IPS-20b (cell line): ENCODE results near the gene ZNF92.
"Not testable (repeated sequence)": the region's sequence is repeated elsewhere in the genome, so short reads cannot be mapped to it uniquely, and the experiment has no call there.

Experiments used
- H3K27ac ChIP-seq: one replicate; pipeline ENCODE4 v1.5.1; 2013; ENCODE audit warnings: low read length
- H3K27me3 ChIP-seq: 2 replicates; pipeline ENCODE4 v1.6.1; 2013; ENCODE audit warnings: mild to moderate bottlenecking, low read length, inconsistent platforms; ENCODE audit not compliant: insufficient read depth
- H3K36me3 ChIP-seq: 2 replicates; pipeline ENCODE4 v1.6.1; 2013; ENCODE audit warnings: low read depth, mild to moderate bottlenecking, inconsistent platforms, low read length, moderate library complexity; ENCODE audit not compliant: insufficient read depth
- H3K4me1 ChIP-seq: 2 replicates; pipeline ENCODE4 v1.6.1; 2013; ENCODE audit warnings: mild to moderate bottlenecking, control low read depth, inconsistent platforms, low read length, moderate library complexity; ENCODE audit not compliant: insufficient read depth
- H3K4me3 ChIP-seq: 2 replicates; pipeline ENCODE4 v1.5.1; 2013; ENCODE audit warnings: mild to moderate bottlenecking, low read length, inconsistent platforms
- H3K9ac ChIP-seq: 2 replicates; pipeline ENCODE4 v1.6.1; 2013; ENCODE audit warnings: low read depth, mild to moderate bottlenecking, inconsistent platforms, low read length, moderate library complexity
- H3K9me3 ChIP-seq: 2 replicates; pipeline ENCODE4 v1.6.1; 2013; ENCODE audit warnings: mild to moderate bottlenecking, low read depth, low read length, inconsistent platforms; ENCODE audit not compliant: insufficient read depth

The ZNF92 gene

GRCh38 chr7:65382452-65382851 is 8.8 kb downstream of the ZNF92 start:
- Histone ChIP-seq H3K9me3 (no peaks in the 10 kb centered on the region), H3K9ac (no peak overlapping the region), H3K27ac (no peak overlapping the region), H3K36me3 (peaks cover 24% of the 10 kb centered on the region; the same call in 1 of the 2 replicates), H3K27me3 (no peaks in the 10 kb centered on the region), H3K4me3 (no peak overlapping the region; the same call in 1 of the 2 replicates), H3K4me1 (peaks cover 12% of the 10 kb centered on the region; the same call in 1 of the 2 replicates)

- no peak overlapping the region for H3K9ac ChIP-seq
- H3K36me3 ChIP-seq, result peaks cover 57% of the 10 kb centered on the region
- H3K9me3 ChIP-seq, result no peaks in the 10 kb centered on the region
- no peaks in the 10 kb centered on the region for H3K27me3 ChIP-seq
- no peaks in the 10 kb centered on the region for H3K4me1 ChIP-seq
- no peak overlapping the region for H3K27ac ChIP-seq
- H3K4me3 ChIP-seq, result no peak overlapping the region
Observed at GRCh38 chr7:65387891-65388290, 14.2 kb downstream of the ZNF92 start.

GRCh38 chr7:65390588-65390987 is 16.9 kb downstream of the ZNF92 start:
- H3K4me3 ChIP-seq, result no peak overlapping the region
- no peak overlapping the region for H3K9ac ChIP-seq
- no peaks in the 10 kb centered on the region for H3K27me3 ChIP-seq
- no peaks in the 10 kb centered on the region for H3K9me3 ChIP-seq
- peaks cover 71% of the 10 kb centered on the region for H3K36me3 ChIP-seq
- H3K27ac ChIP-seq, result no peak overlapping the region
- no peaks in the 10 kb centered on the region for H3K4me1 ChIP-seq

- peaks cover 56% of the 10 kb centered on the region for H3K36me3 ChIP-seq
Observed at GRCh38 chr7:65397730-65398142, 24.1 kb downstream of the ZNF92 start.

GRCh38 chr7:65398671-65399070 is 25.0 kb downstream of the ZNF92 start:
- peaks cover 53% of the 10 kb centered on the region for H3K36me3 ChIP-seq
- not testable (repeated sequence) for H3K27ac ChIP-seq, H3K4me1 ChIP-seq, H3K4me3 ChIP-seq, H3K9ac ChIP-seq, H3K27me3 ChIP-seq
- H3K9me3 ChIP-seq, result peaks cover 53% of the 10 kb centered on the region

More at GRCh38 chr7:65397730-65398142, 24.1 kb downstream of the ZNF92 start:
- Histone ChIP-seq H3K27ac (no peak overlapping the region), H3K4me1 (no peaks in the 10 kb centered on the region), H3K4me3 (no peak overlapping the region), H3K9ac (no peak overlapping the region), H3K27me3 (no peaks in the 10 kb centered on the region), H3K9me3 (peaks cover 43% of the 10 kb centered on the region)

GRCh38 chr7:65399101-65399500 is 25.4 kb downstream of the ZNF92 start:
- H3K27ac ChIP-seq, H3K9ac ChIP-seq, H3K4me3 ChIP-seq, H3K27me3 ChIP-seq, H3K4me1 ChIP-seq: not testable (repeated sequence)
- H3K36me3 ChIP-seq, result peaks cover 50% of the 10 kb centered on the region
- peaks cover 57% of the 10 kb centered on the region for H3K9me3 ChIP-seq

- Histone ChIP-seq H3K36me3 (peaks cover 20% of the 10 kb centered on the region), H3K27me3 (no peaks in the 10 kb centered on the region), H3K27ac (no peak overlapping the region), H3K9me3 (peaks cover 86% of the 10 kb centered on the region), H3K4me1 (no peaks in the 10 kb centered on the region), H3K4me3 (no peak overlapping the region), H3K9ac (no peak overlapping the region)
Observed at GRCh38 chr7:65404020-65404419, 30.4 kb downstream of the ZNF92 start.

GRCh38 chr7:65406706-65407105 is 33.1 kb downstream of the ZNF92 start:
- H3K9me3 ChIP-seq, result peaks cover 77% of the 10 kb centered on the region
- not testable (repeated sequence) for H3K9ac ChIP-seq, H3K4me1 ChIP-seq, H3K4me3 ChIP-seq, H3K36me3 ChIP-seq, H3K27me3 ChIP-seq, H3K27ac ChIP-seq

GRCh38 chr7:65409363-65409762 is 35.7 kb downstream of the ZNF92 start:
- Histone ChIP-seq H3K27me3 (no peaks in the 10 kb centered on the region), H3K4me3 (no peak overlapping the region)

GRCh38 chr7:65411249-65411648 is 37.6 kb downstream of the ZNF92 start:
- Histone ChIP-seq H3K36me3 (no peaks in the 10 kb centered on the region), H3K27me3 (no peaks in the 10 kb centered on the region), H3K9me3 (peaks cover 44% of the 10 kb centered on the region), H3K4me1 (no peaks in the 10 kb centered on the region), H3K27ac (no peak overlapping the region), H3K9ac (no peak overlapping the region), H3K4me3 (no peak overlapping the region)

More at GRCh38 chr7:65409363-65409762, 35.7 kb downstream of the ZNF92 start:
- no peak overlapping the region for H3K9ac ChIP-seq
- H3K36me3 ChIP-seq, result no peaks in the 10 kb centered on the region
- H3K9me3 ChIP-seq, result peaks cover 59% of the 10 kb centered on the region
- no peak overlapping the region for H3K27ac ChIP-seq
- no peaks in the 10 kb centered on the region for H3K4me1 ChIP-seq

- Histone ChIP-seq H3K9me3 (peaks cover 43% of the 10 kb centered on the region), H3K27ac (no peak overlapping the region), H3K4me3 (no peak overlapping the region), H3K9ac (no peak overlapping the region), H3K4me1 (no peaks in the 10 kb centered on the region), H3K27me3 (no peaks in the 10 kb centered on the region), H3K36me3 (no peaks in the 10 kb centered on the region)
Observed at GRCh38 chr7:65422670-65423069, 49.0 kb downstream of the ZNF92 start.

- not testable (repeated sequence) for H3K27me3 ChIP-seq, H3K27ac ChIP-seq, H3K9ac ChIP-seq, H3K4me1 ChIP-seq, H3K36me3 ChIP-seq, H3K4me3 ChIP-seq
- peaks cover 46% of the 10 kb centered on the region for H3K9me3 ChIP-seq
Observed at GRCh38 chr7:65423286-65423685, 49.6 kb downstream of the ZNF92 start.
